Measurements from ENCODE around the gene MRGPRF. TPM values are rescaled to one million over a fixed set of nuclear protein-coding genes. Genes with fewer than 3 reads are reported as not detected.

MRGPRF gene
- total and polyA plus RNA-seq, 3 donors from 2014 or later = 10.0 to 21.1 (median 12.2) TPM

GRCh38 chr11:68996376-68997123 lies 16.5 kb downstream of the MRGPRF start:
- TF ChIP-seq, protein P1, sequence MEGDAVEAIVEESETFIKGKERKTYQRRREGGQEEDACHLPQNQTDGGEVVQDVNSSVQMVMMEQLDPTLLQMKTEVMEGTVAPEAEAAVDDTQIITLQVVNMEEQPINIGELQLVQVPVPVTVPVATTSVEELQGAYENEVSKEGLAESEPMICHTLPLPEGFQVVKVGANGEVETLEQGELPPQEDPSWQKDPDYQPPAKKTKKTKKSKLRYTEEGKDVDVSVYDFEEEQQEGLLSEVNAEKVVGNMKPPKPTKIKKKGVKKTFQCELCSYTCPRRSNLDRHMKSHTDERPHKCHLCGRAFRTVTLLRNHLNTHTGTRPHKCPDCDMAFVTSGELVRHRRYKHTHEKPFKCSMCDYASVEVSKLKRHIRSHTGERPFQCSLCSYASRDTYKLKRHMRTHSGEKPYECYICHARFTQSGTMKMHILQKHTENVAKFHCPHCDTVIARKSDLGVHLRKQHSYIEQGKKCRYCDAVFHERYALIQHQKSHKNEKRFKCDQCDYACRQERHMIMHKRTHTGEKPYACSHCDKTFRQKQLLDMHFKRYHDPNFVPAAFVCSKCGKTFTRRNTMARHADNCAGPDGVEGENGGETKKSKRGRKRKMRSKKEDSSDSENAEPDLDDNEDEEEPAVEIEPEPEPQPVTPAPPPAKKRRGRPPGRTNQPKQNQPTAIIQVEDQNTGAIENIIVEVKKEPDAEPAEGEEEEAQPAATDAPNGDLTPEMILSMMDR (IDR thresholded peaks at IDR 0.05) = no peak
- no peak for TF ChIP-seq POLR2A (IDR thresholded peaks at IDR 0.05)
- H3K27ac ChIP-seq = no peak overlapping the region
- no peaks in the 10 kb centered on the region for H3K36me3 ChIP-seq (ENCODE audit: low read depth, missing control alignments)
- no peaks in the 10 kb centered on the region for H3K9me3 ChIP-seq
- intact Hi-C loops (cut with DNase I; ENCODE audit: low total_unique reads) = no loop called here
- 95 to 96% methylated on average over 22 to 23 of the region's 24 CpGs for WGBS, 2 donors
- H3K27me3 ChIP-seq = no peaks in the 10 kb centered on the region
- DNase-seq = no peak
- H3K4me3 ChIP-seq = no peak overlapping the region
- H3K4me1 ChIP-seq = peaks cover 8% of the 10 kb centered on the region

- no peak for DNase-seq
- 65 to 70% methylated on average over 6 of the region's 6 CpGs for WGBS, 2 donors
- intact Hi-C loops (cut with DNase I; ENCODE audit: low total_unique reads) = no loop called here
Observed at GRCh38 chr11:68994894-68995285, 18.2 kb downstream of the MRGPRF start.

GRCh38 chr11:68994161-68994893 lies 18.7 kb downstream of the MRGPRF start:
- TF ChIP-seq, protein P1 (IDR thresholded peaks at IDR 0.05) = no peak
- TF ChIP-seq POLR2A (IDR thresholded peaks at IDR 0.05) = no peak
- H3K27me3 ChIP-seq = no peaks in the 10 kb centered on the region
- DNase-seq = peak; percentile 9
- H3K4me3 ChIP-seq = no peak overlapping the region
- no peaks in the 10 kb centered on the region for H3K9me3 ChIP-seq
- 82 to 85% methylated on average over 4 to 27 of the region's 28 CpGs for WGBS, 2 donors
- intact Hi-C loops (cut with DNase I; ENCODE audit: low total_unique reads) = no loop called here
- no peak overlapping the region for H3K27ac ChIP-seq
- H3K4me1 ChIP-seq = peaks cover 5% of the 10 kb centered on the region
- H3K36me3 ChIP-seq (ENCODE audit: low read depth, missing control alignments) = no peaks in the 10 kb centered on the region

More at GRCh38 chr11:68994894-68995285, 18.2 kb downstream of the MRGPRF start:
- peaks cover 5% of the 10 kb centered on the region for H3K4me1 ChIP-seq
- no peak overlapping the region for H3K4me3 ChIP-seq
- no peaks in the 10 kb centered on the region for H3K36me3 ChIP-seq (ENCODE audit: low read depth, missing control alignments)
- H3K27ac ChIP-seq = no peak overlapping the region
- TF ChIP-seq, protein P1 (IDR thresholded peaks at IDR 0.05) = no peak
- TF ChIP-seq POLR2A (IDR thresholded peaks at IDR 0.05) = no peak
- no peaks in the 10 kb centered on the region for H3K27me3 ChIP-seq
- no peaks in the 10 kb centered on the region for H3K9me3 ChIP-seq

GRCh38 chr11:68993546-68993945 lies 19.5 kb downstream of the MRGPRF start:
- DNase-seq = no peak
- WGBS, 2 donors = 86 to 95% methylated on average over 7 of the region's 7 CpGs
- Histone ChIP-seq H3K36me3 (ENCODE audit: low read depth, missing control alignments) (no peaks in the 10 kb centered on the region), H3K27me3 (no peaks in the 10 kb centered on the region), H3K4me3 (no peak overlapping the region), H3K27ac (no peak overlapping the region), H3K4me1 (peaks cover 4% of the 10 kb centered on the region), H3K9me3 (no peaks in the 10 kb centered on the region)
- TF ChIP-seq, protein P1 (IDR thresholded peaks at IDR 0.05) = no peak
- intact Hi-C loops (cut with DNase I; ENCODE audit: low total_unique reads) = no loop called here
